HPDE6-E6E7 (cell line): ENCODE data around the gene EFCC1.
"Not testable (repeated sequence)": the region's sequence is repeated elsewhere in the genome, so short reads cannot be mapped to it uniquely, and the experiment has no call there.

Experiments
- DNase-seq: peaks from one replicate; pipeline ENCODE4 v3.0.0; 2011; ENCODE audit warnings: missing footprints; ENCODE audit errors: extremely low spot score

EFCC1 gene

DNA sequence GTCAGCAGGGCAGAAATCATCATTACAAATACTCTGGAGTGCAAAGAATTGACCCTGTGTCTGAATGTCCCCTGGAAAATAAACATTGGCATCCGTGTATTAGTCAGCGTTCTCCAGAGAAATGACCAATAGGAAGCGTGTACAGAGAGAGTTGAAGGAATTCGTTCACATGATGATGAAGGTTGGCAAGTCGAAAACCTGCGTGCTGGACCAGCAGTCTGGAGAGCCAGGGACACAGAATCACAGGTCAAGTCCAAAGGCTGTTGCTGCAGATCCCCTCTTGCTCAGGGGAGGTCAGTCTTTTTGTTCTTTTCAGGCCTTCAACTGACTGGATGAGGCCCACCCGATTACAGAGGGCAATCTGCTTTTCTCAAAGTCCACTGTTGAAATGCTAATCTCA lies 76.1 kb downstream of the EFCC1 start:
- no peak for DNase-seq

DNA sequence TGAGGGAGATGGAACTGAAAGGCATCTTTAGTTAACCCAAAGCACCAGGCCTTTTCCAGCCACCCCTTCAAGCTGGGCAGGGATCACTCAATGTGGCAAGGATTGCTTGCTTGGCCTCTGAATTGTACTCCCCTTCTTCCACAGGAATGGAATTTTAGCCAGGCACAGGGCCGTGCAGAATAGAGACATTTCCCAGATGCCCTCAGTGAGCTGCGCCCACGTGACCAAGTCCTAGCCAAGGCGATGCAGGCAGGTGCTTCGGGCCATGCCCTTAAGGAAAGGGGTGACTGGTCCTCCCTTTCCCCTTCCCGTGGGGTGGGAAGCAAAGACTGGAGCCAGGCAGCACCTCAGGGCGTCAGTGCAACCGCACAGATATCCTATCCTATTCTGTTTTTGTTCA lies 77.4 kb downstream of the EFCC1 start:
- no peak for DNase-seq

DNA sequence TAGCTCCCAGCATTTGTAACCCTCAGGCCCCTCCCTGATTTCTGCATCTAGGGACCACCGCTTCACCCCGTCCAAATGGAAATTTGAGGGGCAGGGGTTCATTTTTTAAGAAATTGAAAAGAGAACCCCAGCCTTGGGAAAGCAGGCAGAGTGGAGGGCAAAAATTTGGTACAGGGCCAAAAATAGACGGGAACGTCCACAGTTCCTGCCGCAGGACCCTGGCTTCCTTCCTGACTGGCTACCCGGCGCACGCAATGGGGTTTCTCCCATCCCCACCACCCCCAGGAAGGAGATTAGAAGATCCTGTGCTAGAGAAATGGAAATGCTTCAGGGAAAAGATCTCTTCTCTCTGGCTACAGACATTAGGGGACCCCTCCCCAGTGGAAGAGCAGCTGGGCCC lies 80.4 kb downstream of the EFCC1 start:
- no peak for DNase-seq

DNA sequence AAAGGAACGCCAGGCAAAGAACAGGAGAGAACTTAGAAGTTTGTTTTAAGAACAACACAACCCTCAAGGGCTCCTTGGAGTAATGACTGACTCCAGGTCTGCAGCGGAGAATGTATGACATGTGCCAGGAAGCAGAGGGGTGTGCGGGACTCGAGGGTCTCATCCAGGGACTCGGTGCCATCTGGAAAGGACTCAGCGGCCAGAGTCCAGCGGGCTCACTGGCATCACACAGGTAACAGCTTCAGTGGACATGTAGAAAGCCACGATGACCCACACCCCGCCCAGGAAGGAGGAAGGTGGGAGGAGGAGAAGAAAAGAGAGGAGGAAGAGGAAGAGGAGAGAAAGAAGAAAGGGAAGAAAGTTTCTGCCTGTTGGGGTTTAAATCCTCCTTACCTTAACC lies 80.9 kb downstream of the EFCC1 start:
- DNase-seq: no peak

DNA sequence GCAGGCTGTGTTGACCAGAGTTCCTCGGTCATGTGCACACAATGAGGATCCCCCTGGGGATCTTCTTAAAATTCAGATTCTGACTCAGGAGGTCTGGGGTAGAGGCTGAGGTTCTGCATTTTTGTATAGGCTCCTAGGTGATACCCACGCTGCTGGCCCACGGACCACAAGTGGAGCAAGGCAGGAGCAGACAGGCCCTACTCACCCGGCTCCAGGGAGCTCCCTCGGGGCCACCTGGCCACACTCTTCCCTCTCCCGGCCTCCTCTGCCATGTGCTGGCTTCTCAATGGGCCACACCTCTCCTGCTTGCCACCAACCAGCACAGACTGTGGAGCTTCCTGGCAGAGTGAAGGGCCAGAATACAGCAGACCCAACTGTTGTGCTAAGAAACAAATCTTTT lies 83.4 kb downstream of the EFCC1 start:
- DNase-seq: no peak

DNA sequence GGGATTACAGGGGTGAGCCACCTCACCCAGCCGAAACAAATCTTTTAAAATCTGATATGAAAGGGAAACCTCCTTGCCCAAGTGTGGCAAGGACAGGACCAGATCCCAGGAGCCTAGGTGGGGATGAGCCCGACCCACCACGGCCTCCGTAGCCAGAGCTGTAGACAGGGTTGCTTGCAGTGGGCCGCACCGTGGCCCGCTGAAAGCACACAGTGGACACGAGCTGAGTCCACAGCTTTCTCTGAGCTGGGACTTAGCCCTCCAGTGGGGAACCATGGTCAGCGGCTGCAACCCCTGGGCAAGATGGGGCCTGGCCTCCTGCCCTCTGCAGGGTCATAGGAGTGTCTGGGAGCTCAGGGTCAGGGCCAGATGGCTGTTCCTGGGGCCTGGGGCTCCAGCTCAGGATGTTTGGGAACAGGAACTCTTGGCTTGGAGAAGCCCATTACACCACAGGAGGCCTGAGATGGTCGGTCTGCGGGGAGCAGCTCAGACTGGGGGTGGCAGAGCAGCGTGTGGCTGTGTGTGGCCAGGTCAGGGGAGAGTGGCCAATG lies 84.1 kb downstream of the EFCC1 start:
- DNase-seq: no peak

DNA sequence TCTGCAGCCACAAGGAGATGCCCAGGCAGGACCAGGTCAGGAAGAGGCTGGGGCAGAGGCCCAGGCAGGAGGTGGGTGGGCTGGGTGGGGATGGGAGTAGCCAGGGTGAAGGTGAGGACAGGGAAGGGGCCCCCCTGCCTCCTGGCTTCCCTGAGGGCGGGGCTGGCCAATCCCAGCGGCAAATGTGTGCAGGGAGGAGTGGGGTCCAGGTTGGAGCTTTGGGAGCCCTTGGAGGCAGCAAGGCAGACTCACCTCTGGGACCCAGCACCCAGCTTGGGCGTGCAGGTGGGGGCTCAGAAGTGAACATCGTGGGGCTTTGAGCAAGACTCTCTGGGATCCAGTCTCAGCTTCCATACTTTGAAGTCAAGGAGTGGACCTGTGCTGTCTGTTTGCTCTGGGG lies 84.7 kb downstream of the EFCC1 start:
- DNase-seq: no peak

DNA sequence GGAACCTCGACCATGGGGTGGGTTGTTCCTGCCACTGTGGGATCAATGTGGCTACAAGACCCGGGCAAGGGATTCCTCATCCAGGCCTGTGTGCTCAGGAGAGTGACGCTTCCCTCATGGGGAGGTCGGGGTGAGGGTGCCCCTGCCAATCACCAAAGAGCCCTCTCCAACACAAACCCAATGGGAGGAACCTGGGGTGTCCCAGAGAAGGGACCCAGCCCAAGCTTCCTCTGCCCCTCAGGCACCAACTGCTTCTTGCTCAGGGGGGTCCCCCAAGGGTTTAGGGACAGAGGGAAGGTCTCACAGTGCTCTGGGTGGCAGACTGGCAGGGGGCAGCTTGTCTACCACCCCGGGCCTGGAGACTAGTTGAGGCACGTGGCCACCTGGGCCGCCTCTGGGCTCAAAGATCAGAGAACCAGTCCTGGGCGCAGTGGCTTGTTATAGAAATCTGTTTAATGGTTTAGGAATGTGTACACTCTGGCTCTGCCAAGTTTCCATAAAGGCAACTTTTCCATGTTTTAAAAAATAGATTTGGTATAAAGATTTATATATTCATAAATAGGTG lies 86.1 kb downstream of the EFCC1 start:
- no peak for DNase-seq

DNA sequence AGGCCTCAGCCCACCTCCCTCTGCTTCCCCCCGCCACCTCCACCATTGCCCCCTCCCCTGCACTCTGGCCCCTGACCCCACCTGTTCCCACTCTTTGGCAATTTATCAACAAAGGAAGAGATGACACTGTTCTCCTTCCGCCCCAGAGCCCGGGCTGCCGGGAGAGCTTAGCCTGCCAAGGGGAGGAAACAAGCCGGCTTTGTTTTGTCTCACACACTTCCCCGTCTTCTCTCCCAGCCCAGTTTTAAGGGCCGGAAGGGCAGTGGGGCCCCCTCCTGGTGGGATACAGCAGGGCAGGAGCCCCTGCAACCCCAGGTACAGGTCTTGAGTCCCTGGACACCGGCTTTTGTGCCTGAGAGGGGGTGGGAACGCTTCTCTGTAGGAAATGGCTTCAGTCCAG lies 86.8 kb downstream of the EFCC1 start:
- DNase-seq: not testable (repeated sequence)

DNA sequence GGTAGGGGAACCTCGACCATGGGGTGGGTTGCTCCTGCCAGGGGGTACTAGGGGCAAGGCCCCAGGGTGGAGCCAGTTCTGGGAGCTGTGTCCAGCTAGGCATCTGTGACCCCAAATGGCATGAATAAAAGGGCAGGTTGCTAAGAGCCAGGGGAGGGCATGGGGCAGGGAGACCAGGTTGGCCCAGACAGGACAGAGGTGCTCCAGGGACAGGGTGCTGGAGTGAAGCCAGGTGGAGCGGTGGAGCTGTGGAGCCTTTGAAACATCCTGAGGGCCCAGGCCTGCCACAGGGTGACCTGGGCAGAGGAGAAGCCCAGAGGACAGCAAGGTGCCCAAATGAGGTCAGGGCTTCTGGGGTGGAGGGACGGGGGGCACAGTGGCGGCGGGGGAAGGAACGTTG lies 87.2 kb downstream of the EFCC1 start:
- not testable (repeated sequence) for DNase-seq
